Activated effector memory CD4-positive, alpha-beta T cell treated with Interleukin-2 at 50 U/mL for 16 hours (primary cell): ENCODE data around the gene NSF.
"Not testable (repeated sequence)": the region's sequence is repeated elsewhere in the genome, so short reads cannot be mapped to it uniquely, and the experiment has no call there.

ENCODE experiments used
- DNase-seq: peaks from one replicate; pipeline ENCODE4 v3.0.0-alpha.2; 2020

NSF gene

DNA sequence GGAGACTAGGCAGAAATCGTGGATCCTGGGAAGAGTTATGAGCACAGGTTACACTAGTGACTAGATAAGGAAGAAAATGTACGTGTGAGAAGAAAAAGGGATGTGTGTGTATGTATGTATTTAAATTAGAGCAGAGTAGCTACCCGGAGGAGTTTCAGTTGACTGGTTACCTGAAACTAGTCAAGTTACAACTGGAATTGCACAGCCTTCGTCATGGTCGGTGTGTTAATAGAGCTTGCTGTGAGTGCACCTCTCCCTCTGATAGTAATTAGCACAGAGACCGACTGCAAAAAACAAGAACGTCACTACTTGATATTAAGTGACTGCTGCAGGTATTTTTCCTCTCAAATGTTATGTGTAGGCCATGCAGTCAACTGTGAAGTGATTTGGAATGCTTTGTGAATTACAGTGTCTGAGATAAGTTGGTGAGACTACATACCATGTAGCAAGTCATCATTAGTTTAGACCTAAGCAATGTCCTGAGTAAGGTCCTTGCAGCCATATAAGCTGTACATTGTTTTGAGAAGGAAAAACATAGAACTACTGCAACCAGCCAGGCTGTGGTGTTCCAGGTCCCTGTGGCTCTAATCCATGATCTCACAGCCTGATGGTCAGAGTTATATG lies 132.3 kb downstream of the NSF start:
- no peak for DNase-seq

DNA sequence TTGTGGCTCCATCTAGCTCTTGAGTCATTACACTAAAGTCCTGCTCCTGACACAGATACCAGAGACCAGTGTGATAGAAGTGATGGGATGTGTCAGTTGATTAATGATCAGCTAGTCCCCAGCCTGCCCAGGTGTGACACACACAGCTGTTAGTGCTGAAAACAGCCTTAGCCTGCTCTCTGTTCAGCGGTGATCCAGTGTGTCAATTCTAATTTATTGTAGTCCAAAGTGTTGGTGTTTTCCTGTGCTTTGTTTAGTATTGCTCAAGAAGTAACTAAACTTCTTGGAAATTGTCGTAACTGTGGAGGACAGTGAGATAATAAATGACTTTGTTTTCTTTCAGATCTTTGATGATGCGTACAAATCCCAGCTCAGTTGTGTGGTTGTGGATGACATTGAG lies 135.7 kb downstream of the NSF start:
- DNase-seq = no peak

DNA sequence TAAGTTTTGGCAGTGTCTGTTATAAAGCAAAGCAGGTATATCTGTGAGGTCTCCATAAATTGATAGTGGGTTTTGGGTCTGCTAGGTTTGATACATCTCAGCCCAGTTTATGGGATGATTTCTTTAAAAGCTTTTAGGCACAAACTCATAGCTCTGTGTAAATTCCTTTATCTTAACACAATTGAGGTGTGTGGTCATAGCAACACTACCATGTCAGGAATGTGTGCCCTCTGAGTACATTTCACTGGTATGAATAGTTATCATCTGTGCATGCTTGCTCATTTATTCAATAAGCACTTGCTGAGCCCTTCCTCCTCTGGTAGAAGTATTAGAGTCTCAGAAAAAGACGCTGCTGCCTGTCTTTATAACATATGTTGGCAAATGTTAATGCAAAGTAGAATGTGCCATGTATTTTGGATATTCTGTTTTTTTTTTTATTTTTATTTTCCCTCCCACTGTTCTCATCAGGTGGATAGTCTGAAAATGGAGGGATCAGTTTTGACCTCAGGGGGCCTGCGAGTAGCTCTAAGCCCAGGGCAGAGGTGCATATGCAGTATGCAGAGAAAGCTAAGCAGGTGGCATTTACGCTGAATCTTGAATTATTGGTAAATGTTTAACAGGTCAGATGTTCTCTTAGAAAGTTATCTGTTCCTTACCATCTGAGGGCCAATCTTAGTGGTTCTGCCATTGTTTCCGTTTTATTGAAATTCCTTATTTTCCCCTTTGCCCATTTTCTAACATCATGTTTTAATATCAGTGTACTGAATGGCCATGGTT lies 137.3 kb downstream of the NSF start:
- DNase-seq = no peak

DNA sequence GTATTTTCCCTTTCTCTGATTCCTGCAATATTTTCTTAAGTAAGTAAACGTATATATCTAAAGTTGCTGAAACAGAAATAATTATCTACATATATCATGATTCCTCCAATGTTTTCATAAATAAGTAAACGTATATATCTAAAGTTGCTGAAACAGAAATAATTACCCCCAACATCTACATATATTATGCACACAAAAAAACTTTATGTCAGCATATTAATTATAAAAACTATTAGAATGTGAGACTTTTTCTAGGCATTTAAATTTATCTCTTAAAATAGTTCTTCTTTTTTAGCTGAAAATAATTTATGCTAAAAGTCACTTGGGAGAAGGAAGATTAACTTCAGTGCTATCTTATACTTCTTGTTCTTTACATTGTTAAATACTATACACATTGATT lies 139.6 kb downstream of the NSF start:
- no peak for DNase-seq

DNA sequence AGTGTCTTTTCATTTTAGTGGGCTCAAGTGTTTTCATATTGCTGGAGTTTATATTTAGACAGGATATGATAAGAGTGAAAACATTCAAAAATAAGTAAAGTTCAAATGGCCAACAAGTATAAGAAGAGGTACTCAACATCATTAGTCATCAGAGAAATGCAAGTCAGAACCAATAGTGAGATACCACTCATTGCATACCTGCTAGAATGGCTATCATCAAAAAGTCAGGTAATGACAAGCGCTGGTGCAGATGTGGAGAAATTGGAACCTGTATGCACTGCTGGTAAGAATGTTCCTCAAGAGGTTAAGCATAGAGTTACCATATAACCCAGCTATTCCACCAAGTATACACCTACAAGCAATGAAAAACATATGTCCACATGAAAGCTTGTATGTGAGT lies 140.2 kb downstream of the NSF start:
- no peak for DNase-seq

DNA sequence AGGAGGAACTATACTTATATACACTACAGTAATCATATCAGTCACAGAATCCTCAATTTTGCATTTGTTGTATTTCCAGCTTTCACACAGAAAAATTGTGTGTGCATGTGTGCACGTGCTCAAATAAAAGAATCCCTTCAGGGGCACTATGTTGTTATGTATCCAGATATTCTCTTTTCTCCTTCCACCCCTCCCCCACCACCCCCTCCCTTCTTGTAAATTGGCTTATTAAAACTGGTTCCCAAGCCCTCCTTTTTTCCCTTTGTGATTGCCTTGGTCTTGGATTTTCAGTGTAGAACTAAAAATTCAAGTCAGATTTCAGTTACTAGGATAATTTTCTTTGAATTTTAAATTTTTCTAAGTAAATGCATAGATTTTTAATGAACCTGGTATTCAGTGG lies 141.7 kb downstream of the NSF start:
- no peak for DNase-seq

DNA sequence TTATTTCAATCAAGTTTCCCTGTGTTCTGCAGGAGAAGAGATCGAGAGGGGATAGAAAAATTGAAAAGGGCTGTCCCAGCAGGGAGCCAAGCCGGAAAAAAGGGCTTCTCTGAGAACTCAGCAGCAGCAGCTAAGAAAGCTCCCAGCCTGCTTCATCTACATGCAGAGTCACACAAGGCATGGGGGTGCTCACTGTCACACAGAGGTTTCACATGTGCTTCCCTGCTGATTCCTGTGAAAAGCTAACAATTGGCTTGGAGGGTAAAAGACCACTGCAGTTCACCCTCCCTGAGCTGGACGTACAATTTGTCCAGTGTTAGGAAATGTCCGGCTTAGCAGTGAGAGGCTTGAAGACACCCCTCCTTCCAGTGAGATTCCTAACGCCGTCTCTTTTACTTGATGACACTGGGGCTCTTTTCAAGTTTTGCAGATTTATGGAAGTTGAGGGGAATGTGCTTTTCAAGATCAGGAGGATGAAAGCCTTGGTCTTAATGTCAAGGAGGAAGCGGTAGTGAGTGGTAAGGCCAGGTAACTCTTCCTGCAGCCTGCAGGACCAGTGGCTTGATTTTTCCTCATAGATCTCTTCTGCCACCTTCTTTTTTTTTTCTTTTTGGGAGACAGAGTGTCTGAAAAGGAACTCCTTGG lies 142.4 kb downstream of the NSF start:
- no peak for DNase-seq

DNA sequence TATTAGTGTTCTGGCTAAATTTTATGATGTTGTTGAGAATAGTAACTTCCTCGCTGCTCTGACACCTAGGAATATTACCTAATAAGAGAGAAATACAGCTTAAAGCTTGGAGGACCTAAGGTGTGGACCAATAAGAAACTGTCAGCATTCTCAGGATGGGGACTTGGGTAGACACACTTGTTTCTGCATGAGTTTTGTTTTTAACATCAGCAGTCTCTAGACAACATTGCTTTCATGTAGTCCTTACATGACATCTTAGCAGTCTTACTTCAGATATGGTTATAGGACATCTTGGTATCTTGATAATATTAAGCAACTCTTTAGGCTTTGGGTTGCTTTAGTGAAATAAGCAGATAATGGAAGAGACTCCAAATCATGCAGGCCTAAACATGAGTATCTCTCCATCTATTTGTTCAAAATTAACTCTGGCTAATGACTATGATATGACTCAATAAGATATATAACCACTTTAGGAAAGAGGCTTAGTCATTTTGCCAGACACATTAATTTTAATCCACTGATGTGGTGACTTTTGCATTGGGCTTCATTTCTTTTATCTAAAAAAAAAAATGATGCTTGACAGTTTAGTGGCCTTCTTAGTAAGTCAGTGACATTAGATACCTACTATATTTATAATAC lies 143.5 kb downstream of the NSF start:
- no peak for DNase-seq

DNA sequence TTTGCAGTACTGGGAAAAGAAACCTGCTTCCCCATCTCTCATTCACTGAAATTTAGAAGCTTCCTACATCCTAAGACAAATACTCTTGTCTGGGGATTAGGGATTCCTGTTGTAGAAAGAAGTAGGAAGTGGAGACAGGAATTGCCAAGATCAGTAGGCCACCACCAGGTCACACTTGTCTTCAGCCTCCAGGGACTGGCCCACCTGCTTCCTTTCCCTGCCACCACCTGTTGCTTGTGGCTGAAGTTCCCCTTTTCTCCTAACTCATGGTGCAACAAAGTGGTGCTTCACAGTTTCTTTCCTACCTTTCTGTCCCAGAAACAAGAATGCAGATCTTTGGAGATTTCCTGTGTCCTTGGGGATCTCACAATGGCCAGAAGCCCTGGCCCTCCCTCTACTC lies 145.6 kb downstream of the NSF start:
- DNase-seq = no peak

DNA sequence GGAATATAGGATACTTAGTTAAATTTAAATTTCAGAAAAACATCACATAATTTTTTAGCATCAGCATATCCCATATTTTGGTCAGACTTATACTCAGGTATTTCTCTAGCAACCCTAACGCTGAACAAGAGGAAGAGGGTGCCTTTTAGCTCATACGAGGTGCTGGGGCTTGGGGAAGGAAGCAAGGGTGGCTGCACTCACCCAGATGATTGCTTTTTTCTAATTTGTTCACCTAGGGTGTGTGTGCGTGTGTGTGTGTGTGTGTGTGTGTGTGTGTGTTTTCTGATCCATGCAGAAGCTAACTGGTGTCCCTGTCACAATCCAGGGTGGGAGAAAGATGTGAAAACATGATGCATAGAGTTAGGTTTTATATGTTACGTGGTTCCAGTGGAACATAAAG lies 146.9 kb downstream of the NSF start:
- no peak for DNase-seq

DNA sequence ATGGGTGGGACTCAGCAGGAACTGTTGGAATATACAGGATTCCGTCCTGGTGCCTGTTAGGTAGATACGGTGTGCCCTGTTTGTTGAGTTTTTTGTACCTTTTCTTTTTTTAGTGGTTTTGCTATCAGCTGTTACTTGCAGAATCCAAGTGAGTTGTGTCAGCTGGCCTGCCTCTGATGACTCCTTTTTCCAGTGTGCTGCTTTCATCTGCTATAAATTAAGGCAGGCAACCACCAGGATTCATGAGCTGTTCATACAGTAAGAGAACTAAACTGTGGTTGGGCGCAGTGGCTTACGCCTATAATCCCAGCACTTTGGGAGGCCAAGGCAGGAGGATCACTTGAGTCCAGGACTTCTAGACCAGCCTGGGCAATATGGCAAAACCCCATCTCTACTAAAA lies 148.1 kb downstream of the NSF start:
- DNase-seq = no peak

DNA sequence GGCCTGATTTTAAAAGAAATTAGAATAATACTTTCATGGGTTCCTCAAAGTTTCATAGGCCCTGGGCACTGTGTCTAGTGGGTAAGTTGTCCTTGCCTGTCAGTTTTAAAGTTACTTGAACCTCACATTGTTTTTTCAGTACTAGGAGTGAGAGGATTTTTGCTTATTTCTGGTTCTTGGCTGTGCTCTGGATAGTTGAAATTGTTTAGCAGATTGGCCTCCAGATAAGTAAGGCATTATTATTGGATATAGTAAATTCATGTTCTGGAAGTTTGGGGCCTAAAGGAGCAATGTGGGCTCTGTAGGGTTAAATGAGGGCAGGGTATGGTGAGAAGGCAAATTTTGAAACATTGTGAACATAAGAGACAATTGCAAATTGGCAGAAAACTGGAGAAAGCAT lies 149.5 kb downstream of the NSF start:
- DNase-seq = no peak

DNA sequence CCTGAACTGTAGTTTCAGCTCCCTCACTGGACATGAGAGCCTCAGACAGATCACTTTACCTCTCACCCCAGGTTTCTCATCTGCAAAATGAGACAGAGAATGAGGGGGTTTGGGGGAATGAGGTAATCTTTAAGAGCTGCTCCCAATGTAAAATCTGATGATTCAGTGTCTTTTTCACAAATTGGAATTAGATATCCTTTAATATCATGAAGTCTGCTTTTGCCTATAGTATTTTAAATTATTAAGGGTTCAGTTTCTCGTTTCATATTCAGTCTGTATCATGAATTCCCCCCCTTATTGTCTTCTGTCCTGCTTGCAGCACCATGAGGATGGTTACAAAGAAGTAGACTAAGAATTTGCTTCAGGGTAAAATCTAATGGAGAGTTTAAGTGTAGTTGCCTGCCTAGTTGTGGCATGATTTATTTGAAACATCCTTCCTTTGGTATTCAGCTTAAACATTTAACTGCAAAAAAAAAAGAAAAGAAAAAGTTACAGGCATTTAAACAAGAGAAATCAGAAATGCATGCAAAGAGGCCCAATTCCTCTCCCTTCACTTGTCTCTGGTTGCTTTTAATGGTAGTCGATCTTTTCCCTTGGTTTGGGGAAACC lies 150.8 kb downstream of the NSF start:
- DNase-seq = no peak

DNA sequence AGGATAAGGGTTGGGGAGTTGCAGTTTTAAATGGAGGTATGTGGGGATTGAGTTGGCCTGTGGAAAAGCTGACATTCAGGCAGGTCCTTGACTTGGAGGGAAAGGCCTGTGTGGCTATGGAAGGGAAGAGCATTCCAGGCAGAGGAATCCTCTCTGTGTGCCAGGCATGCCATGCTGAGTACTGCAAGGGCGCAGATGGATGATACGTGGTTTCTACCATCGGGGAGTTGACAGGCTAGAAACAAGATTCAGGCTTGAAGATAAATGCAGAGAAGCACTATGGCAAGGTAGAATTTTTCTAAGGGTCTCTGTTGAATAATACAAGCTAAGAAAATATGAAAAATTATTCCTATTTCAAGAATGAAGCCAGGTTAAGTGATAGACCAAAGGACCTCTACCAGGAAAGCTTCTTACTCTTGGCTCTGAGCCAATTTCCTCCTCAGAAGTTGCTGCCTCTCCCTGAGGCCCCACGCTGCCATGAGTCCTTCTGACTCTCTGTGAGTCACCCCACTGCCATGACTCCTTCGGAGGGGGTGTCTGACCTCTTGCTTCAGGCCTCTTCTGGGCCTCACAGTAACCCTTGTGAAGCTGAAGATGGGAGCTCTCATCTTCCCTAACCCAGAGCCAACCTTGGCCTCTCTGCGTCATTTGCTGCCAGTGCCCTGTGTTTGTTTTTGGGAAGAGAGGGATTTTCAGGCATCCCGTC lies 152.2 kb downstream of the NSF start:
- no peak for DNase-seq

DNA sequence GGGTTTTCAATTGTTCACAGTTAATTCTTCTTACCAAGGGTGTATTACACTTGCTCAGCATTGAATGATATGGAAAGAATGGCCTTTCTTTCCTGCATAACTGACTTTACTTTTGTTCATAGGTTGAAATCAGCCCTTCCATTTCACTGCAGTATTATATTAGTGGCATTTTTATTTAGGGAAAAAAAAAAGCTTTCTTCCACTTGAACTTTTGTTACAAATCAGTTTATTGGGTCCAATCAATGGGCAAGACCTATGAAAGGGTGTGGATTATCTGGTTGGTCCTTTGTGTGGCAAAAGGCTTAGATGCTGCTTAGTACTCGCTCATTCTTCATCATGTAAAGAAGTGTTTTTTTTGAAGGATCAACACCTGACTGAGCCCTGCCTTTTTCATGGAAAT lies 154.0 kb downstream of the NSF start:
- DNase-seq = no peak

DNA sequence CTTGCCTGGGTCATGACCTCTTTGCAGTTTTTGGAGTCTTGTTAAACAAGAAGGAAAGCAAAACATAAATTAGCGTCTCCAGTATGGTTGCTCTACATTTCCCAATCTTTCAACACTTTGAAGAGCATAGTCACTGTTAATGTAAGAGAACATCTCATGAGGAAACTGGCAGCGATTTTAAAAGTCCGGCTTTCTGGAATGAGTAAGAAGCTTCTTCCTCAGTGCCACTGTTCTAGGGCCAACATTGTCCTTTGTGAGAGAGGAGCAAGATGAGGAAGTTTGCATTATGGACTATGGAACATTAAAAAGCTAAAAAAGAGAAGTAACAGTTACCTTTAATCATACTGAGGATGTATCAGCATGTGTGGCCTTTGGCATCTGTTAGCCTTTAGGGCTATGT lies 154.9 kb downstream of the NSF start:
- no peak for DNase-seq

DNA sequence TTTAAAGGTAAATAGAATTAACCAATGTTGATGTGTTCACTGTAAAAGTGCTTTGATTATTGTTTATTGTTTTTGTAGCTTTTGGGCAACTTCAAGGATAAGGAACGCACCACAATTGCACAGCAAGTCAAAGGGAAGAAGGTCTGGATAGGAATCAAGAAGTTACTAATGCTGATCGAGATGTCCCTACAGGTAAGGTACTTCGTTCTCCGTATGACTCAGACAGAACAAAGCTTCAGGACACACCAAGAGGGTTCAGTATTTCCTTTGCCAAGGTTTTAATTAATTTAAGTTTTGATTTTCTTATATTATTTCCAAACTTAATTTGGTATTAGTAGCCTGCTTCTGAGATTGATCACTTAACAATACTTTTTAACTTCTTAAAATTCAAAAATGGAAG lies 161.0 kb downstream of the NSF start:
- DNase-seq = no peak

DNA sequence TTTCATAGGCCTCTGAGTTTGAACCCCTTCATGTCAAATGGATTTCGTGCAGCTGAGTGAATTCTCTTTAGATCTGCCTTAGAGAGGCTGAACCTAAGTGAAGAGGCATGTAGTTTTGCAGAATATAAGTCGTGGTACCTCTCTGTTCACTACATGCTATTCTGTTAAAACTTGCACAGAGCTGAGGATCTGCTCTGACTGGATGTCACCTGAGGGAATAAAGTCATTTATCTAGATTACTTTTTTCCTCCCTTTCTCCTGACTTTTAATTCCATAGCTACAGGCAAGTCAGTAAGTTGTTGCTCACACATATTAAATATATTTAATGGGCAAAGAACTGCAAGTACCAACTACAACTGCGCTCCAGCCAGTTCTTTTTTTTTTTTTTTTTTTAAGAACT lies 163.3 kb downstream of the NSF start:
- no peak for DNase-seq

DNA sequence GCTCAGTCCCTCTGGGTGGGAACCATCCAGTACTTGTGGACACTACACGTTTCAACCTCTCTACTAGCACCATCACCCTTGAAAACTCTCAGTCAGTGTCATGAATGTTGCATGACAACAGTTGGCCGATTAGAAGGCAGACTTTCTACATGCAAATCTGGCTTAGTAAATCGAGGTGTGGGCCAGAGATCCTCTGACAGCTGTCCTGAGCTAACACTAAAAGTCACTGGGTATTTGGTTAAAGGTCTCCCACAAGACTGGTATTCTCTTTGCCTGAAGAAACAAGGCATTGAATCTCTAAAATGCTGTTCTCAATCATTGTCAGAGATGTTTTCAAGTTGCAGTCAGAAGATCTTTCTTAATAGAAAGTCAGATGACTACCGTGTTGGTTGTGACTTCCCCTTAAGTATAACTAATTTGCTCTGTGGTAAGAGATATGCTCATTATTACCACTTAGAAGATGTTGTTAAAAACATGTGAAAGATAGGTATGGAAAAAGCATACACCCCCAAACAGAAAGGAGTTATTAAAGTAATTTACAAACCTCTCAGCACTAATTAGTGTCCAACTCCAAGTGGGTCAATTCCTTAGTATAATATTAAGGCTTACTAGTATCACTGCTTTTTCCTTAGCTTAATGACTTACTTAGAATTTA lies 165.7 kb downstream of the NSF start:
- DNase-seq = no peak

DNA sequence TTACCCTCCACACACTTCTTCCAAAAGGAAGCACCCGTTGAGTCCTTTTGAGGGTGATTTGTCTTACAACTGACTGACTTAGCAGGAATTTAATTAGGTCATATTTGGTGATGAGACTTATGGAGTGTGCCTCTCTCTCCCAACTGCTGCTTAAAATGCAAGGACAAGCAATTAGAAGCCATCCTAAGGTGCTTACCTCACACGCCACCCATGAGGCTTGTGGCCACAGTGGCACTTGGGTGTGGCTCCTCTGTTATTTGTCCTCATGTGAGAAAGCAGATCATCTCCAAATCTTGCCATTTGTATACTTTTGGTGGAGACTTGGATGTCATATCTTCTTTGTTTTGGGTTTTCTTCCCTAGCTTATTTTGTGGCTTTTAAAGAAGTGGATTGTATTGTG lies 166.4 kb downstream of the NSF start:
- DNase-seq = no peak

DNA sequence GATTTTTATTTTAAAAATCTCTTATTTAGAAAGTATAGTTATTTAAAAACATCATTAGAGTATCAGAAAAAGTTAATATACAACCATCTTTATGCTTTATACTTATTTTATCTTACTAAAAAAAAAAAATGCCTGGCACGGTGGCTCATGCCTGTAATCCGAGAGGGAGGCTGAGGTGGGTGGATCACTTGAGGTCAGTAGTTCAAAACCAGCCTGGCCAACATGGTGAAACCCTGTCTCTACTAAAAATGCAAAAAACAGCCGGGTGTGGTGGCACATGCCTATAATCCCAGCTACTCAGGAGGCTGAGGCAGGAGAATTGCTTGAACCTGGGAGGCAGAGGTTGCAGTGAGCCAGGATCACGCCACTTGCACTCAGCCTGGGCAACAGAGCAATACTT lies 167.1 kb downstream of the NSF start:
- DNase-seq = not testable (repeated sequence)

DNA sequence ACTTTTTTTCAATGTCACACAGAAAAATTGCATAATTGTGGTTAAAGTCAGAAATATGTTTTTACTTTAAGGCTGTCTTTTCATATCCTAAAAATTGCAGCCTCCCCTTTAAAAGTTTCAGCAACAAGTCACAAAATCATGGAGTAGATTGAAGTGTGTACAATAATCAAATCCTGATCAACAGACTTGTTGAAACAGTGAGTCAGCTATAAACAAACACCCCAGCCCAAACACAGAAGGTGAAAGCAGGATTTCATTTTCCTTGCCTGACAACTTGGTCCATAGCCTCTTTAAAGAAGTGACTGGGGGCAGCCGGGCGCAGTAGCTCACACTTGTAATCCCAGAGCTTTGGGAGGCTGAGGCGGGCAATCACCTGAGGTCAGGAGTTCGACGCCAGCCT lies 168.1 kb downstream of the NSF start:
- no peak for DNase-seq
